ENCODE results near the gene ZNF366. TPM values are rescaled to one million over a fixed set of nuclear protein-coding genes. Genes with fewer than 3 reads are reported as not detected.
A peak's percentile ranks its signal among the peaks of the same experiment; 100 is the strongest.

Gene ZNF366
- total RNA-seq, 1 donor from 2014 or later, result 7.9 TPM

- Histone ChIP-seq H3K9me3 (no peaks in the 10 kb centered on the region), H3K36me3 (no peaks in the 10 kb centered on the region), H3K27ac (peak overlapping the region; percentile 62 to 73), H3K27me3 (no peaks in the 10 kb centered on the region), H3K4me1 (peaks cover 0 to 13% of the 10 kb centered on the region in 2 donors), H3K4me3 (no peak overlapping the region)
- TF ChIP-seq CTCF (IDR thresholded peaks at IDR 0.05), result no peak
- intact Hi-C loops (cut with DNase I), result loop anchor here (2.0 to 10.0 kb wide), 2 partner anchors 66 to 394 kb away; no protein-coding TSS in a partner anchor
- DNase-seq (ENCODE audit: low spot score in 2 of 2), result no peak
Measured at GRCh38 chr5:72519111-72519510, 11.9 kb upstream of the ZNF366 start.

- Histone ChIP-seq H3K4me1 (peaks cover 0 to 13% of the 10 kb centered on the region in 2 donors), H3K27ac (peak overlapping the region; percentile 62 to 73), H3K27me3 (no peaks in the 10 kb centered on the region), H3K4me3 (no peak overlapping the region), H3K36me3 (no peaks in the 10 kb centered on the region), H3K9me3 (no peaks in the 10 kb centered on the region)
- intact Hi-C loops (cut with DNase I), result loop anchor here (2.0 to 10.0 kb wide), 2 partner anchors 65 to 393 kb away; no protein-coding TSS in a partner anchor
- peak; percentile 45 to 84 for DNase-seq (ENCODE audit: low spot score in 2 of 2)
- no peak for TF ChIP-seq CTCF (IDR thresholded peaks at IDR 0.05)
Measured at GRCh38 chr5:72518001-72518683, 10.9 kb upstream of the ZNF366 start.

GRCh38 chr5:72516916-72517315 is 9.7 kb upstream of the ZNF366 start:
- Histone ChIP-seq H3K27me3 (no peaks in the 10 kb centered on the region), H3K4me1 (peaks cover 0 to 13% of the 10 kb centered on the region in 2 donors), H3K4me3 (no peak overlapping the region), H3K27ac (peak overlapping the region in 1 of 2 donors; percentile 62), H3K36me3 (no peaks in the 10 kb centered on the region), H3K9me3 (no peaks in the 10 kb centered on the region)
- no peak for DNase-seq (ENCODE audit: low spot score in 2 of 2)
- TF ChIP-seq CTCF (IDR thresholded peaks at IDR 0.05), result no peak
- intact Hi-C loops (cut with DNase I), result loop anchor here (10.0 kb wide), 1 partner anchor 392 kb away; no protein-coding TSS in a partner anchor

GRCh38 chr5:72515211-72515610 is 8.0 kb upstream of the ZNF366 start:
- DNase-seq (ENCODE audit: low spot score in 2 of 2), result no peak
- H3K27ac ChIP-seq, result no peak overlapping the region
- H3K9me3 ChIP-seq, result no peaks in the 10 kb centered on the region
- H3K4me1 ChIP-seq, result peaks cover 5 to 28% of the 10 kb centered on the region in 2 donors
- H3K36me3 ChIP-seq, result no peaks in the 10 kb centered on the region
- H3K4me3 ChIP-seq, result no peak overlapping the region
- TF ChIP-seq CTCF (IDR thresholded peaks at IDR 0.05), result no peak
- no peaks in the 10 kb centered on the region for H3K27me3 ChIP-seq
- intact Hi-C loops (cut with DNase I), result loop anchor here (10.0 kb wide), 1 partner anchor 390 kb away; no protein-coding TSS in a partner anchor

GRCh38 chr5:72512593-72512860 is 5.3 kb upstream of the ZNF366 start:
- Histone ChIP-seq H3K36me3 (no peaks in the 10 kb centered on the region), H3K27me3 (no peaks in the 10 kb centered on the region)
- intact Hi-C loops (cut with DNase I), result loop anchor here (10.0 kb wide), 1 partner anchor 388 kb away; no protein-coding TSS in a partner anchor

More at GRCh38 chr5:72512593-72512860, 5.3 kb upstream of the ZNF366 start:
- Histone ChIP-seq H3K9me3 (no peaks in the 10 kb centered on the region), H3K4me3 (no peak overlapping the region), H3K27ac (peak overlapping the region; percentile 71 to 83), H3K4me1 (peaks cover 5 to 34% of the 10 kb centered on the region in 2 donors)
- TF ChIP-seq CTCF (IDR thresholded peaks at IDR 0.05), result no peak
- DNase-seq (ENCODE audit: low spot score in 2 of 2), result no peak

All from ascending aorta (tissue), 2 donors.